MG63 (cell line): ENCODE measurements around the gene NRARP. TPM values are rescaled to one million over a fixed set of nuclear protein-coding genes. Genes with fewer than 3 reads are reported as not detected.

Source experiments
- total RNA-seq: library from RNA; depleted of rRNA; stranded (reverse); fragments of >200 nt; shearing (Covaris generic); gene quantifications from 2 replicates; pipeline ENCODE4 v1.2.3, GENCODE V29; 2014; ENCODE audit warnings: low replicate concordance; rRNA removed

Gene NRARP
- total RNA-seq, 1 experiment from 2014 or later, result 0.16 TPM

Other genes with a start within 250 kb of the NRARP start
- not detected in 2 replicates for gene ENTPD2, start 248.2 kb downstream of the NRARP start, total RNA-seq
- gene SAPCD2, start 231.7 kb downstream of the NRARP start, total RNA-seq, result 20.8 and 32.5 TPM in 2 replicates
- 8.2 and 12.2 TPM in 2 replicates for gene UAP1L1, start 224.8 kb downstream of the NRARP start, total RNA-seq
- gene MAN1B1, start 215.3 kb downstream of the NRARP start, total RNA-seq, result 77.1 and 83.1 TPM in 2 replicates
- 53.6 and 57.8 TPM in 2 replicates for gene DPP7, start 187.5 kb downstream of the NRARP start, total RNA-seq
- gene GRIN1, start 163.1 kb downstream of the NRARP start, total RNA-seq, result not detected in 2 replicates
- gene LRRC26, start 132.2 kb downstream of the NRARP start, total RNA-seq, result not detected in 2 replicates
- gene TMEM210, start 130.2 kb downstream of the NRARP start, total RNA-seq, result not detected in 2 replicates
- 31.1 and 34.6 TPM in 2 replicates for gene ANAPC2, start 113.7 kb downstream of the NRARP start, total RNA-seq
- 161 and 267 TPM in 2 replicates for gene SSNA1, start 113.6 kb downstream of the NRARP start, total RNA-seq
- gene TPRN, start 101.5 kb downstream of the NRARP start, total RNA-seq, result 6.2 and 12.0 TPM in 2 replicates
- gene TMEM203, start 96.6 kb downstream of the NRARP start, total RNA-seq, result 33.5 and 61.7 TPM in 2 replicates
- 2.0 and 5.7 TPM in 2 replicates for gene NDOR1, start 96.6 kb downstream of the NRARP start, total RNA-seq
- not detected in 2 replicates for gene RNF208, start 80.0 kb downstream of the NRARP start, total RNA-seq
- gene CYSRT1, start 77.1 kb downstream of the NRARP start, total RNA-seq, result 0.89 and 1.5 TPM in 2 replicates
- not detected in 2 replicates for gene RNF224, start 74.8 kb downstream of the NRARP start, total RNA-seq
- not detected in 2 replicates for gene SLC34A3, start 71.4 kb downstream of the NRARP start, total RNA-seq
- gene TUBB4B, start 61.0 kb downstream of the NRARP start, total RNA-seq, result 577 and 829 TPM in 2 replicates
- not detected in 2 replicates for gene STPG3, start 51.0 kb downstream of the NRARP start, total RNA-seq
- gene NELFB, start 46.9 kb downstream of the NRARP start, total RNA-seq, result 56.3 and 75.6 TPM in 2 replicates
- 2.3 and 2.9 TPM in 2 replicates for gene TOR4A, start 24.5 kb downstream of the NRARP start, total RNA-seq
- 1.2 TPM in 2 replicates for gene EXD3, start 120.9 kb upstream of the NRARP start, total RNA-seq
- gene NOXA1, start 121.1 kb upstream of the NRARP start, total RNA-seq, result not detected in 2 replicates
- gene ENTPD8, start 139.1 kb upstream of the NRARP start, total RNA-seq, result not detected in 2 replicates
- gene NSMF, start 157.1 kb upstream of the NRARP start, total RNA-seq, result 21.7 and 29.1 TPM in 2 replicates
- not detected in 2 replicates for gene PNPLA7, start 248.1 kb upstream of the NRARP start, total RNA-seq
- 57.4 and 62.2 TPM in 2 replicates for gene MRPL41, start 249.6 kb upstream of the NRARP start, total RNA-seq